MCF 10A (cell line): ENCODE measurements around the gene PARP8. TPM values are rescaled to one million over a fixed set of nuclear protein-coding genes. Genes with fewer than 3 reads are reported as not detected.

Source experiments
- BruUV-seq: library from RNA; stranded (reverse); fragments of 400-500 nt; replicated peaks from 2 replicates; lab custom pipeline; 2021; lab: Mats Ljungman, UMichigan
- CTCF ChIA-PET: fragments of 300-600 bp; sonication (Branson Sonifier 250); formaldehyde crosslinking; extraction: SDS; loops from one replicate; lab custom pipeline; 2021; ENCODE audit warnings: antibody characterized with exemption, inconsistent platforms; lab: Yijun Ruan, JAX
- POLR2A ChIA-PET: fragments of 300-600, 350-650 bp; sonication (Branson Sonifier 250); formaldehyde crosslinking; extraction: SDS; loops from one replicate; lab custom pipeline; 2020; ENCODE audit warnings: antibody characterized with exemption, inconsistent platforms; lab: Yijun Ruan, JAX
- DNase-seq: peaks from one replicate; pipeline ENCODE4 v3.0.0-alpha.2; 2018; ENCODE audit not compliant: unreplicated experiment
- H3K27ac Mint-ChIP-seq: one replicate; pipeline ENCODE4 v1.8.0; 2022; ENCODE audit warnings: mild to moderate bottlenecking, low read depth, mixed read lengths; ENCODE audit not compliant: unreplicated experiment
- H3K27me3 Mint-ChIP-seq: one replicate; pipeline ENCODE4 v1.8.0; 2022; ENCODE audit warnings: mixed read lengths; ENCODE audit not compliant: insufficient read depth, unreplicated experiment
- H3K36me3 Mint-ChIP-seq: one replicate; pipeline ENCODE4 v1.8.0; 2022; ENCODE audit warnings: mild to moderate bottlenecking, moderate library complexity, mixed read lengths; ENCODE audit not compliant: insufficient read depth, unreplicated experiment
- H3K4me1 Mint-ChIP-seq: one replicate; pipeline ENCODE4 v1.8.0; 2022; ENCODE audit warnings: mixed read lengths; ENCODE audit not compliant: insufficient read depth, unreplicated experiment
- H3K4me3 Mint-ChIP-seq: one replicate; pipeline ENCODE4 v1.8.0; 2022; ENCODE audit warnings: mild to moderate bottlenecking, moderate library complexity, mixed read lengths; ENCODE audit not compliant: unreplicated experiment
- H3K9me3 Mint-ChIP-seq: one replicate; pipeline ENCODE4 v1.8.0; 2022; ENCODE audit warnings: mixed read lengths; ENCODE audit not compliant: unreplicated experiment
- intact Hi-C: fragments of 100-400 bp; cut with micrococcal nuclease; formaldehyde crosslinking; loops from 2 replicates; pipeline ENCODE4 v1.14.1; 2022
- total RNA-seq: library from RNA; stranded (reverse); gene quantifications from 2 replicates; pipeline ENCODE4 v1.2.3, GENCODE V29; 2022
- TF ChIP-seq, protein P1 (sequence below): fragments of 200-600 bp; IDR thresholded peaks from one replicate; pipeline ENCODE4 v1.8.0; 2022; ENCODE audit warnings: antibody characterized with exemption, mild to moderate bottlenecking; ENCODE audit not compliant: unreplicated experiment

PARP8 gene
- total RNA-seq, 1 experiment from 2014 or later = 31.2 TPM

DNA sequence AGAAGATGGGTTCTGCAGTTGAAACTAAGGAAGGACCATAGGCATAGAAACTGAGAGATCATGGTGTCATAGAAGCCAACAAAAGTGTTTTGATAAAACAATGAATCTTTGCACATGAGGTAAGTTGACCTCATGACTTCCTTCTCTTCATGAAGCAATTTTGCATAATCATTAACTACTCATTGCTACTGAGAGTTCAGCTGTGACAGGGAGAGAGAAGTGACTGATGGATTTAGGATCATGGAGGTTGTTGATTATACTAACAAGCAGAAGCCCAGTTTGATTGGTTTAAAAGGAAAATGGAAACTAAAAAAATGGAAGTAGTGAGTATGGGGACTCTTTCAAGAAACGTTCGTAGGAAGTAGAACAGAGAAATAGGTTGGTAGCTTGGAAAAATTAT, 51.2 kb downstream of the PARP8 start:
- H3K27me3 Mint-ChIP-seq = no peaks in the 10 kb centered on the region
- no peak for DNase-seq
- TF ChIP-seq, protein P1, sequence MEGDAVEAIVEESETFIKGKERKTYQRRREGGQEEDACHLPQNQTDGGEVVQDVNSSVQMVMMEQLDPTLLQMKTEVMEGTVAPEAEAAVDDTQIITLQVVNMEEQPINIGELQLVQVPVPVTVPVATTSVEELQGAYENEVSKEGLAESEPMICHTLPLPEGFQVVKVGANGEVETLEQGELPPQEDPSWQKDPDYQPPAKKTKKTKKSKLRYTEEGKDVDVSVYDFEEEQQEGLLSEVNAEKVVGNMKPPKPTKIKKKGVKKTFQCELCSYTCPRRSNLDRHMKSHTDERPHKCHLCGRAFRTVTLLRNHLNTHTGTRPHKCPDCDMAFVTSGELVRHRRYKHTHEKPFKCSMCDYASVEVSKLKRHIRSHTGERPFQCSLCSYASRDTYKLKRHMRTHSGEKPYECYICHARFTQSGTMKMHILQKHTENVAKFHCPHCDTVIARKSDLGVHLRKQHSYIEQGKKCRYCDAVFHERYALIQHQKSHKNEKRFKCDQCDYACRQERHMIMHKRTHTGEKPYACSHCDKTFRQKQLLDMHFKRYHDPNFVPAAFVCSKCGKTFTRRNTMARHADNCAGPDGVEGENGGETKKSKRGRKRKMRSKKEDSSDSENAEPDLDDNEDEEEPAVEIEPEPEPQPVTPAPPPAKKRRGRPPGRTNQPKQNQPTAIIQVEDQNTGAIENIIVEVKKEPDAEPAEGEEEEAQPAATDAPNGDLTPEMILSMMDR = no peak
- H3K4me3 Mint-ChIP-seq = no peak overlapping the region
- H3K27ac Mint-ChIP-seq = no peak overlapping the region
- peaks cover 6% of the 10 kb centered on the region for H3K4me1 Mint-ChIP-seq
- H3K36me3 Mint-ChIP-seq = no peaks in the 10 kb centered on the region
- CTCF ChIA-PET = no interaction called here
- no peaks in the 10 kb centered on the region for H3K9me3 Mint-ChIP-seq
- BruUV-seq = no TSS peak
- POLR2A ChIA-PET = no interaction called here
- intact Hi-C loops = no loop called here

GRCh38 chr5:50720061-50720710, 53.7 kb downstream of the PARP8 start:
- peaks cover 5% of the 10 kb centered on the region for H3K4me1 Mint-ChIP-seq
- TF ChIP-seq, protein P1 = no peak
- H3K27me3 Mint-ChIP-seq = no peaks in the 10 kb centered on the region
- no peaks in the 10 kb centered on the region for H3K9me3 Mint-ChIP-seq
- intact Hi-C loops = no loop called here
- H3K27ac Mint-ChIP-seq = no peak overlapping the region
- H3K4me3 Mint-ChIP-seq = no peak overlapping the region
- DNase-seq = no peak
- CTCF ChIA-PET = interaction anchor here (1.0 to 1.5 kb wide), 2 partner anchors 21 to 31 kb away, joined by 3 to 4 read pairs; no protein-coding TSS in a partner anchor
- POLR2A ChIA-PET = no interaction called here
- BruUV-seq = no TSS peak
- H3K36me3 Mint-ChIP-seq = no peaks in the 10 kb centered on the region

GRCh38 chr5:50722223-50722622, 55.8 kb downstream of the PARP8 start:
- no TSS peak for BruUV-seq
- DNase-seq = no peak
- intact Hi-C loops = no loop called here
- no peak overlapping the region for H3K27ac Mint-ChIP-seq
- H3K36me3 Mint-ChIP-seq = peaks cover 4% of the 10 kb centered on the region
- POLR2A ChIA-PET = interaction anchor here (0.7 kb wide), 1 partner anchor 291 kb away, joined by 3 read pairs; no protein-coding TSS in a partner anchor
- CTCF ChIA-PET = interaction anchor here (0.8 kb wide), 1 partner anchor 30 kb away, joined by 3 read pairs; no protein-coding TSS in a partner anchor
- H3K9me3 Mint-ChIP-seq = no peaks in the 10 kb centered on the region
- H3K4me3 Mint-ChIP-seq = no peak overlapping the region
- TF ChIP-seq, protein P1 = no peak
- H3K4me1 Mint-ChIP-seq = peaks cover 13% of the 10 kb centered on the region
- no peaks in the 10 kb centered on the region for H3K27me3 Mint-ChIP-seq

DNA sequence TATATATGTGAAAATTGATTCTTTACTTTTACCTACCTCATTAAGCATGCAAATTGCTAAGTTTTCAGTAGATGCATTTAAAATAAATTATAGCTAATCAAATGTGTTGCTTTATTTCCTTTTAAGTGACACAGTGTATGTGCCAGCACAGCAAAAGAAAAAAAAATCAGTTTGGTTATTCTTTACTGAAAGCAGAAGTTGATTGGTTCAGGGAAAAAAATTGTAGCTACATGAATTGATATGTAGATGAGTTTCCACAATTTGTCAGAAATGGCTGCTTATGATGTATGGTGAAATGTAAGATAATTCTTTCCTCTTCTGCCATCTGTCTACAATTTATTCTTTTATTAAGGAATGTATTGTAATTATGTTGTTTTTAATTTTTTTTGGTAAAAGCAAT, 57.8 kb downstream of the PARP8 start:
- no peak for DNase-seq
- intact Hi-C loops = no loop called here
- no peaks in the 10 kb centered on the region for H3K9me3 Mint-ChIP-seq
- TF ChIP-seq, protein P1 = no peak
- H3K27ac Mint-ChIP-seq = no peak overlapping the region
- CTCF ChIA-PET = no interaction called here
- BruUV-seq = no TSS peak
- H3K4me3 Mint-ChIP-seq = no peak overlapping the region
- POLR2A ChIA-PET = interaction anchor here (0.6 kb wide), 2 partner anchors 20 to 63 kb away, joined by 3 to 4 read pairs; no protein-coding TSS in a partner anchor
- H3K36me3 Mint-ChIP-seq = peaks cover 7% of the 10 kb centered on the region
- H3K4me1 Mint-ChIP-seq = peaks cover 14% of the 10 kb centered on the region
- H3K27me3 Mint-ChIP-seq = no peaks in the 10 kb centered on the region
